OCI-LY3 (cell line): ENCODE measurements around the gene FNBP1L.

ENCODE experiments used
- H2AFZ ChIP-seq: fragments of 200-600, 300-600 bp; shearing (Covaris generic); 2 replicates; pipeline ENCODE4 v1.6.0; 2014; ENCODE audit warnings: antibody characterized with exemption, low read depth, low read length
- H3K27ac ChIP-seq: fragments of 200-600, 300-600 bp; sonication (generic); 2 replicates; pipeline ENCODE4 v1.5.1; 2014; ENCODE audit warnings: mild to moderate bottlenecking, low read length, moderate library complexity, mixed read lengths
- H3K27me3 ChIP-seq: fragments of 200-600, 300-600 bp; sonication (generic); 2 replicates; pipeline ENCODE4 v1.6.1; 2014; ENCODE audit warnings: low read depth, low read length, mixed read lengths
- H3K36me3 ChIP-seq: fragments of 200-600, 300-600 bp; sonication (generic); replicated peaks from 2 replicates; pipeline ENCODE3; 2014; ENCODE audit warnings: low read depth, low read length, mixed read lengths
- H3K4me1 ChIP-seq: fragments of 300-600, 200-600 bp; sonication (generic); 2 replicates; pipeline ENCODE4 v1.6.1; 2014; ENCODE audit warnings: low read length, mixed read lengths
- H3K4me2 ChIP-seq: fragments of 200-600, 300-600 bp; sonication (generic); 2 replicates; pipeline ENCODE4 v1.6.1; 2014; ENCODE audit warnings: low read length, mixed read lengths
- H3K4me3 ChIP-seq: fragments of 300-600, 200-600 bp; sonication (generic); 2 replicates; pipeline ENCODE4 v1.5.1; 2014; ENCODE audit warnings: antibody characterized with exemption, mild to moderate bottlenecking, low read length, moderate library complexity
- H3K79me2 ChIP-seq: fragments of 300-600, 200-600 bp; shearing (Covaris generic); 2 replicates; pipeline ENCODE4 v1.6.1; 2014; ENCODE audit warnings: mild to moderate bottlenecking, low read length, mixed read lengths
- H3K9ac ChIP-seq: fragments of 300-600, 200-600 bp; shearing (Covaris generic); 2 replicates; pipeline ENCODE4 v1.6.0; 2014; ENCODE audit warnings: mild to moderate bottlenecking, low read length, moderate library complexity
- H3K9me3 ChIP-seq: fragments of 200-600, 300-600 bp; shearing (Covaris generic); 2 replicates; pipeline ENCODE4 v1.6.1; 2014; ENCODE audit warnings: low read length, mixed read lengths; ENCODE audit not compliant: insufficient read depth
- H4K20me1 ChIP-seq: fragments of 200-600, 300-600 bp; sonication (generic); 2 replicates; pipeline ENCODE4 v1.6.1; 2016; ENCODE audit warnings: low read length, mixed read lengths; ENCODE audit not compliant: insufficient read depth
- EZH2phosphoT487 ChIP-seq: fragments of 200-600 bp; shearing (Covaris generic); IDR thresholded peaks from 2 replicates; pipeline ENCODE4 v1.6.1; 2018; ENCODE audit warnings: antibody characterized with exemption, mixed run types, low read depth
- TF ChIP-seq, protein P1 (sequence below): fragments of 200-600, 300-600 bp; sonication (generic); IDR thresholded peaks from 2 replicates; pipeline ENCODE4 v1.5.1; 2014; ENCODE audit warnings: antibody characterized with exemption, low read length, low read depth

Gene FNBP1L

DNA sequence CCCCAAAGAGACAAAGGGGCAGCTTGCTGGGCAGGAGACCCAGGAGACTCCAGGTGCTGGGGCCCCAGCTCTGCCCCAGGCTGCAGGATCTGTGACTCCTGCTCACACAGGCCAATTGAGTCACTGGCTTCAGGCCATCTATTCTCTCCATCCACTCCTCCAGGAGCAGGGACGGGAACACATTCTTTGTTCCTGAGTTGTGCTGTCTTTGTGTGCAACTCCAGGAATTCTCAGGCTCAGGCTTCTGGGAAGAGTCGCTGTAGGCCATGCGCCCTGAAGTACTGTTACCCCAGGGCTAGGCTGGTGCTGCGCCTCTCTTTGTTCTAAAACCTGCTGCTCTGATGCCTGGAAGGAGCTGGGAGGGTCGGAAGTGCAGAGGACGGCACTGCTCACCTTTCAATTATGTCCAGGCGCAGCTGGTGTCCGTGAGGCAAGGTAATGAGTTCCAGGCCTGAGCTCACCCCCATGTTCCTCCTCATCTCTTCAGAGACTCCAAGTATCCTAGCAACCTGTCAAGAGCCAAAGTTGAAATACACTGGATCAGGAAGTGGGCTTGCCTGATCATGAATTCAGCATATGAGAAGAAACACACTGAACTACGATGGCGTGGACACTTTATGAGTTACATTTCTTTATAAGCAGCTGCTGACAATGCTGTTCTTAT lies 127.8 kb downstream of the FNBP1L start:
- peaks cover 10% of the 10 kb centered on the region for H3K36me3 ChIP-seq
- no peaks in the 10 kb centered on the region for H4K20me1 ChIP-seq
- no peaks in the 10 kb centered on the region for H3K9me3 ChIP-seq
- no peaks in the 10 kb centered on the region for H3K4me1 ChIP-seq
- no peak overlapping the region for H3K9ac ChIP-seq
- no peak overlapping the region for H3K4me2 ChIP-seq
- H2AFZ ChIP-seq: no peak overlapping the region
- no peaks in the 10 kb centered on the region for H3K27me3 ChIP-seq
- H3K79me2 ChIP-seq: no peaks in the 10 kb centered on the region
- no peak overlapping the region for H3K27ac ChIP-seq
- no peak overlapping the region for H3K4me3 ChIP-seq
- TF ChIP-seq, protein P1, sequence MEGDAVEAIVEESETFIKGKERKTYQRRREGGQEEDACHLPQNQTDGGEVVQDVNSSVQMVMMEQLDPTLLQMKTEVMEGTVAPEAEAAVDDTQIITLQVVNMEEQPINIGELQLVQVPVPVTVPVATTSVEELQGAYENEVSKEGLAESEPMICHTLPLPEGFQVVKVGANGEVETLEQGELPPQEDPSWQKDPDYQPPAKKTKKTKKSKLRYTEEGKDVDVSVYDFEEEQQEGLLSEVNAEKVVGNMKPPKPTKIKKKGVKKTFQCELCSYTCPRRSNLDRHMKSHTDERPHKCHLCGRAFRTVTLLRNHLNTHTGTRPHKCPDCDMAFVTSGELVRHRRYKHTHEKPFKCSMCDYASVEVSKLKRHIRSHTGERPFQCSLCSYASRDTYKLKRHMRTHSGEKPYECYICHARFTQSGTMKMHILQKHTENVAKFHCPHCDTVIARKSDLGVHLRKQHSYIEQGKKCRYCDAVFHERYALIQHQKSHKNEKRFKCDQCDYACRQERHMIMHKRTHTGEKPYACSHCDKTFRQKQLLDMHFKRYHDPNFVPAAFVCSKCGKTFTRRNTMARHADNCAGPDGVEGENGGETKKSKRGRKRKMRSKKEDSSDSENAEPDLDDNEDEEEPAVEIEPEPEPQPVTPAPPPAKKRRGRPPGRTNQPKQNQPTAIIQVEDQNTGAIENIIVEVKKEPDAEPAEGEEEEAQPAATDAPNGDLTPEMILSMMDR: no peak
- TF ChIP-seq EZH2phosphoT487: no peak

DNA sequence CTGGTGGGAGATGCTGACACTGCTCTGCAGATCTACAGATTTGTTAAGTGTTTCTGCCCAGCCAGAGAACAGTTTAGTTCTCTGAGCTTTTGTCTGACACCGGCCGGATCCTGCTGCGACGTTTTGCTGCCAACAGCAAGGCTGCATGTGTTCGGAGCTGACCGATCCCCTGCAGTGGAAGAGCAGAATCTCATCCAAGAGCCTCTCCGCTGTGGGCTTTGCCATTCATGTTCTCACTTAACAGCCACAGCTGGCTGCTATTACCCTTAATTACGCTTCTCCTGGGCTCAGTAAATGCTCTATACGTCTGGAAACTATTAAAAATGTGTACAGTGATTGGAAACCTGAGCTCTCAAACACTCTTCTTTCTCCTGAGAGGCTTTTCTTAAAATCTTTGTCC lies 128.4 kb downstream of the FNBP1L start:
- Histone ChIP-seq H2AFZ (no peak overlapping the region), H3K27me3 (no peaks in the 10 kb centered on the region), H3K4me3 (no peak overlapping the region), H3K79me2 (no peaks in the 10 kb centered on the region), H3K9me3 (no peaks in the 10 kb centered on the region), H3K4me2 (no peak overlapping the region), H3K4me1 (no peaks in the 10 kb centered on the region), H3K9ac (no peak overlapping the region), H3K36me3 (peaks cover 10% of the 10 kb centered on the region), H3K27ac (no peak overlapping the region), H4K20me1 (no peaks in the 10 kb centered on the region)
- no peak for TF ChIP-seq EZH2phosphoT487
- TF ChIP-seq, protein P1: no peak

DNA sequence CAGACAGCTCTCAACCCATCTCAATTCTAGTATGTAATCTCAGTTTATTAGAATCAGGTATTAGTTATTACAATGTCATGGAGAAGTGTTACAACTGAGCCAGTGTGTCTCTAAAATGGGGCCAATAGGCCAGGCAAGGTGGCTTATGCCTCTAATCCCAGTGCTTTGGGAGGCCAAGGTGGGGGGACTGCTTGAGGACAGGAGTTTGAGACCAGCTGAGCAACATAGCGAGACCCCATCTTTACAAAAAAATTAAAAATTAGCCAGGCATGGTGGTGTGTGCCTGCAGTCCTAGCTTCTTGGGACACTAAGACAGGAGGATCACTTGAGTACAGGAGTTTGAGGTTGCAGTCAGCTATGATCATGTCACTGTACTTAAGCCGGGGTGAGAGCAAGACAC lies 128.8 kb downstream of the FNBP1L start:
- Histone ChIP-seq H3K79me2 (no peaks in the 10 kb centered on the region), H3K9ac (no peak overlapping the region), H2AFZ (no peak overlapping the region), H3K27ac (no peak overlapping the region), H3K4me1 (no peaks in the 10 kb centered on the region), H3K27me3 (no peaks in the 10 kb centered on the region), H3K4me3 (no peak overlapping the region), H4K20me1 (no peaks in the 10 kb centered on the region), H3K36me3 (peaks cover 10% of the 10 kb centered on the region), H3K9me3 (no peaks in the 10 kb centered on the region), H3K4me2 (no peak overlapping the region)
- TF ChIP-seq EZH2phosphoT487: no peak
- TF ChIP-seq, protein P1: no peak

DNA sequence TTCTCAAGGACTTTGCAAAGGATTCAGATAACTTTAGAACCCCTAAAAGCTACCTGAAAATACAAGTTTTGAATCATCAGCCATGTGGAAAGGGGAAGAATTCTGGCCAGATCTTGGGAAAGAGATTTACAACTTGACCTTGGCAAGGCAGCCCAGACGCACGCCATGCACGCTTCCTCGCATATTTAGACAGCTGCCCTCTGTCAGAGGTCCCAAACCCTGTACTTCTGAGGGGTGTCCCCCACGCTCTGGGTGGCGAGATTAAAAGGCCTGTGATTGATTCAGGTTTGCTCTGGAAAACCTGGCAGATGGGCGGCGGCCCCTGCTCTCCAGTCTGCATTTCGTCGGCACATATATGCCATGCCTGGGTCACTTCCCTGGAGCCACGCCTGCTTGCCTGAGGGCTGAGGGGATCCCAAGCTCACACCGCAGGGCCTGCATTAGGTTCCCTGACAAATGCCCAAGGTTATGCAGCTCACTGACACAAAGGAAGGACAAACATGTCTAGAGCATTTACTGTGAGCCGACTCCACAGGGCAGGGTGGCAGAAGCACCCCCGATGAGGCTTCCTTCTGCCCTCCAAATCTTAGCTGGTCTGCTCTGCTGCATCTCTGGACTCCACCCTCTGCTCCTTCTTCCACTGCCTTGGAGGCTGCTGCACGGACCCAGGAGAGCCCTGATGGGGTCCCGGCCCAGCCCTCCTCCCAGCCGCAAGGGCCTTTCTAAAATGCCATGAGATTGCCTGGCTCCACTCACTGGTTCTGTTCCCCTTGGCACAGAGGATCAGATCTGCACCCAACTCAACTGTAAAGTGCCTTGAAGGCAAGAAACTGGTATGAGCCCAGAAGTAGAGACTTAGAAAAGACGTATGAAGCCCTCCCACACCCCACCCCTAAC lies 129.9 kb downstream of the FNBP1L start:
- Histone ChIP-seq H3K36me3 (peaks cover 3% of the 10 kb centered on the region), H3K9me3 (no peaks in the 10 kb centered on the region), H3K27me3 (no peaks in the 10 kb centered on the region), H2AFZ (no peak overlapping the region), H3K79me2 (no peaks in the 10 kb centered on the region), H3K9ac (no peak overlapping the region), H3K4me2 (no peak overlapping the region), H3K4me3 (no peak overlapping the region), H3K27ac (no peak overlapping the region), H4K20me1 (no peaks in the 10 kb centered on the region), H3K4me1 (no peaks in the 10 kb centered on the region)
- TF ChIP-seq EZH2phosphoT487: no peak
